Medulla oblongata (tissue), 1 donor: Measurements from ENCODE around the gene SRGN.
"Not testable (repeated sequence)": the region's sequence is repeated elsewhere in the genome, so short reads cannot be mapped to it uniquely, and the experiment has no call there.

Experiments
- DNase-seq: peaks from one replicate; pipeline ENCODE4 v3.0.0-alpha.2; 2015; ENCODE audit errors: extremely low spot score

Gene SRGN

DNA sequence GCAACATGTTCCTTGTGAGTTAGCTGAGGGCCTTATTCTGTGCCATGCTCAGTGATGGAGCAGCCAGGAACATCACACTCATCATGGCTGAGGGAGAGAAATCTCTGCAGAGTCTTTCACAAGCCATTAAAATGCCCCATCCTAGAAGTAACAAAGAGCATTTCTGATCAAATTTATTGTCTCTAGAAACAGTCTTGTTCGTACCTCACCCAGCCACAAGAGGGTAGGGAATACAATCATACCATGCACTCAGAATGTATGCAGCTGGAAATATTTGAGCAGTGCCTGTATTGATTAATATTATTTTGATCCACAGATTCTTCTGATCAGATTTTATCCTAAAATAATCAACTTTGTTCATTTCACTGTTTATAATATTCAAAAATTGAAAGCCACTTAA is 53.4 kb downstream of the SRGN start:
- DNase-seq: no peak

GRCh38 chr10:69142074-69142473 is 54.2 kb downstream of the SRGN start:
- DNase-seq: not testable (repeated sequence)

- DNase-seq: no peak
Measured at GRCh38 chr10:69142983-69143382, 55.1 kb downstream of the SRGN start.

DNA sequence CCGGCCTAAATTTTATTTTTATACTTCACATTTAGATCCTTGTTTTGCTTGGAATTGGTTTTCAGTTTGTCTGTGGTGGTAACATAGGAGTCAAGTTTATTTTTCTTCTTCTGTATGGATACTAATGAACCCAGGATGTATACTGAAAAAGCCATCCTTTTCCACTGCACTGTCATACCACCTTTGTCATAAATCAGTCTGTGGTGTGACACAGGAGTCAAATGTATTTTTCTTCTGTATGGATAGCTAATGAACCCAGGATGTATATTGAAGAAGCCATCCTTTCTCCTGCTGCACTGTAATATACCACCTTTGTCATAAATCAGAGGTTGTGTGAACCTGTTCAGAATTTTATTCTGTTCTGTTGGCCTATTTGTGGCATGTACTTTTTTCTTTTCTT is 57.4 kb downstream of the SRGN start:
- no peak for DNase-seq

GRCh38 chr10:69145864-69146263 is 58.0 kb downstream of the SRGN start:
- no peak for DNase-seq

GRCh38 chr10:69146759-69147158 is 58.9 kb downstream of the SRGN start:
- DNase-seq: no peak

DNA sequence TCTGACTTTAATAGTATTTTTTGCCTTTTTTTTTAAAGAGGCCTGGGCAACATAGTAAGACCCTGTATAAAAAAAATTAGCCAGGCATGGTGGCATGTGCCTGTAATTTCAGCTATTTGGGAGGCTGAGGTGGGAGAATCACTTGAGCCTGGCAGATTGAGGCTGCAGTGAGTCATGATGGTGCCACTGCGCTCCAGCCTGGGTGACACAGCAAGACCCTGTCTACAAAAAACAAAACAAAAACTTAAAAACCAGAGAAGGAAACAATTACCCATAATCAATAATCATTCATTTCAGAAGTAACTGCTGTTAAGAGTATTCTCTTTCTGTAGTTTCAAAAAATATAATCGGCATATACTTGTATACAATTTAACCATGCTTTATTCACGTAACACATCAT is 64.1 kb downstream of the SRGN start:
- no peak for DNase-seq

- DNase-seq: no peak
Measured at GRCh38 chr10:69153227-69153626, 65.3 kb downstream of the SRGN start.
